Right renal pelvis (tissue), 4 donors: ENCODE measurements around the gene RAB40C. TPM values are rescaled to one million over a fixed set of nuclear protein-coding genes. Genes with fewer than 3 reads are reported as not detected.

ENCODE experiments used
- DNase-seq, 4 donors: peaks; one replicate each; pipeline ENCODE4 v3.0.0-alpha.2; 2013; ENCODE audit warnings: low read depth in 4 of 4, low spot score in 3 of 4, missing footprints in 1 of 4
- polyA plus RNA-seq, 4 donors: library from polyadenylated mRNA; unstranded; fragments of 120-200 nt; gene quantifications; one replicate each; pipeline ENCODE4 v1.2.1, GENCODE V29; 2013; ENCODE audit not compliant: insufficient read length in 4 of 4

The RAB40C gene
- polyA plus RNA-seq, 4 donors, result 17.1 to 28.6 (median 19.9) TPM

DNA sequence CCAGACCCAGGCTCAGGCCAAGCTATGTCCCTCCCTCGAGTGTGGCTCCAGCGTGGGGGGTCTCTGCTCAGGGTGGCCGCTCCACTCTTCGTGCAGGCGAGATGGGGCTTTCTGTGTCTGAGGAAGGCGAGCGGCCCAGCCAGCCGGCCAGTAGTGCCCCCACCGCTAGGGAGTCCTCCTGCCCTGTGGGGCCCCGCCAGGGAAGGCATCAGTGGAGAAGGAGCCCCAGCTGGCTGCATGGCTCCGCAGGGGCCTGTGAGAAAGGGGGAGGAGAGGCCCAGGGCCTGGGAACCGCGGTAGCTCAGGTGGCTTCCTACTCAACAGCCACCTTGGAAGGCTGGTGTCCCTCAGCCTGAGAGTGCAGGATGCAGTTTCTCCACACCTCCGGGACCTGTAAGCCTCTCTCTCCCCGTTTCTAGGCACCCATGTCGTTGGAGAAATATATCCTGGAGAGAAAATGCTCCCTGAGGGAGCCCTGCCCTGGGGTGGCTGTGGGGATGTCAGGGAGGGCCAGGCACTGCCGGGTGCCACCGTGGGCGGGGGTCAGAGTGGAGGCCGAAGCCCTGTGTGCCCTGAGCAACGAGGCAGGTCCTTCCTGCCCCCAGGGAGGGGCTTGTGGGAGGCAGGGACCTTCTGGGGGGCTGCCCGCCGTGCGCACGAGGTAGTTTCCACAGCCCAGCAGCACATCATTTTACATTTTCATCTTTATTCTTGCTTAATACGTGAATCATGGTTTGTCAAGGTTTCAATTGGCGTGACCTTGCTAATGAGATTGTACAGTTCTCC is 16.8 kb upstream of the RAB40C start:
- no peak for DNase-seq

DNA sequence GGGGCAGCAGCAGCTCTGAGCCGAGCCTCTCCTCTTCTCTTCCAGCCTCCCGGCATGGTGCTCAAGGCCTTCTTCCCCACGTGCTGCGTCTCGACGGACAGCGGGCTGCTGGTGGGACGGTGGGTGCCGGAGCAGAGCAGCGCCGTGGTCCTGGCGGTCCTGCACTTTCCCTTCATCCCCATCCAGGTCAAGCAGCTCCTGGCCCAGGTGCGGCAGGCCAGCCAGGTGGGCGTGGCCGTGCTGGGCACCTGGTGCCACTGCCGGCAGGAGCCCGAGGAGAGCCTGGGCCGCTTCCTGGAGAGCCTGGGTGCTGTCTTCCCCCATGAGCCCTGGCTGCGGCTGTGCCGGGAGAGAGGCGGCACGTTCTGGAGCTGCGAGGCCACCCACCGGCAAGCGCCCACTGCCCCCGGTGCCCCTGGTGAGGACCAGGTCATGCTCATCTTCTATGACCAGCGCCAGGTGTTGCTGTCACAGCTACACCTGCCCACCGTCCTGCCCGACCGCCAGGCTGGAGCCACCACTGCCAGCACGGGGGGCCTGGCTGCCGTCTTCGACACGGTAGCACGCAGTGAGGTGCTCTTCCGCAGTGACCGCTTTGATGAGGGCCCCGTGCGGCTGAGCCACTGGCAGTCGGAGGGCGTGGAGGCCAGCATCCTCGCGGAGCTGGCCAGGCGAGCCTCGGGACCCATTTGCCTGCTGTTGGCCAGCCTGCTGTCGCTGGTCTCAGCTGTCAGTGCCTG is 15.7 kb upstream of the RAB40C start:
- no peak for DNase-seq

GRCh38 chr16:575354-576196 is 14.3 kb upstream of the RAB40C start:
- DNase-seq, result no peak

DNA sequence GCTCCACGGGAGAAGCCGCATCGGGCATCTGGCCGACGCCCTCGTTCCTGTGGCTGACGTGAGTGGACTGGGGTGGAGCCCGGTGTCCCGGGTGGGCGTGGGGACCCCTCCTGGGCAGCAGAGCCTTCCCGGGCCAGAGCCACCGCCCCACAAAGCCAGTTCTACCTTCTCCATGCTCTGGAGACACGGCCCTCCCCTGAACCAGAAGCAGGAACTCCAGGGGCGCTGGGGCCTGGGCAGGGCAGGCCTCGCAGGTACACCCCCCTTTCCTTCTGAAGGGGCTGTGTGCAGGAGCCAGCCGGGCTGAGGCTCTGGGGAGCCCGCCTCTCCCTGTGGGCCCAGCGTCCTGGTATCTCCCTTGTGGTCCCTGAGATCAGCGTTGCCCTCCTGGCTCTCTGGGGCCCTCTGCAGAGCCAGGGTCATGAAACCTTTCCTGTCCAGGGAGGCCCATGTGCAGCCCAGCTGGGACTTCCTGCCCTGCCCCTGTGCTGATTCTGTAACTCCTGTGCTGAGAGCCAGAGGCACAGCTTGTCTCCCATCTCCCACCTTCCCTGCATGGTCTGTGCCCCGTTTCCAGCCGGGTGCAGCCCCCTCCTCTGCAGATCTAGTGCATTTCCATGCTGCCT is 13.6 kb upstream of the RAB40C start:
- DNase-seq, result no peak

GRCh38 chr16:576823-577201 is 13.1 kb upstream of the RAB40C start:
- no peak for DNase-seq

GRCh38 chr16:577796-578195 is 12.1 kb upstream of the RAB40C start:
- no peak for DNase-seq

- no peak for DNase-seq
Observed at GRCh38 chr16:578232-578869, 11.5 kb upstream of the RAB40C start.

DNA sequence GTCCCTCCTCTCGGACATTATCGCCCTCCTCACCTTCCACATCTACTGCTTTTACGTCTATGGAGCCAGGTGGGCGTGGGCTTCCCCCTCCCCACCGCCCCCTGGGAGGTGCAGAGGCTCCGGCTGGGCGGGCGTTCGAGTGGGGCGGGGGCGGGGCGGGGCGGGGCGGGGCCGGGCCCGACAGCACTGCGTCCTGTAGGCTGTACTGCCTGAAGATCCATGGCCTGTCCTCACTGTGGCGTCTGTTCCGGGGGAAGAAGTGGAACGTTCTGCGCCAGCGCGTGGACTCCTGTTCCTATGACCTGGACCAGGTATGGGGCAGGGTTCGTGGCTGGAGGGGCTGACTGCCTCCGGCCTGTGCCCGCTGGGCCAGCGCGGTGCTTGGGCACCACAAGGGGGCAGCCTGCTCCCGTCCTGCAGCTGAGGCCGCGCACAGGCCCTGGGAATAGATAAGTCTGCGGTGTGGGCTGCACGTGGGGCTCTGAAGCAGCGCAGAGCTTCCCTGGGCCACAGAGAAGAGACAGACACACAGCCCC is 10.9 kb upstream of the RAB40C start:
- DNase-seq, result no peak

GRCh38 chr16:580141-580945 is 9.5 kb upstream of the RAB40C start:
- no peak for DNase-seq

- no peak for DNase-seq
Observed at GRCh38 chr16:580946-581498, 8.8 kb upstream of the RAB40C start.

DNA sequence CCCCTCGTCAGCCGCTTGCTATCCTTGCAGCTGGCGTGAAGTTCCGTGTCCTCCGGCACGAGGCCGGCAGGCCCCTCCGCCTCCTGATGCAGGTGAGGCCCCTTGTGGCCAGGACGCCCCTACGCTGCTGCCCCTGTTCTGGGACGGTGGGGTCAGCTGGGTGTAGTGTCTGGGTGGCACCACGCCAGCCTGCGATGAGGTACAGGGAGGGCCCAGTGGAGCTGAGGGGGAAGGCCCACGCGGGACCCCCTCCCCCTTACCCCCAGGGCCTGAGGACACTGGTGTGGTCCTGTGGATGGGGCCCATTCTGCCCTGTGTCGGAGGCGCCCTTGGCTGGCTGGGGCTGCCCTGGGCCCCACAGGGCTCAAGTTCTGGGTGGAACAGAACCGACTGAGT is 7.7 kb upstream of the RAB40C start:
- DNase-seq, result no peak

GRCh38 chr16:582614-583331 is 7.1 kb upstream of the RAB40C start:
- no peak for DNase-seq

GRCh38 chr16:583470-583814 is 6.4 kb upstream of the RAB40C start:
- no peak for DNase-seq

GRCh38 chr16:583815-584591 is 5.9 kb upstream of the RAB40C start:
- DNase-seq, result no peak

DNA sequence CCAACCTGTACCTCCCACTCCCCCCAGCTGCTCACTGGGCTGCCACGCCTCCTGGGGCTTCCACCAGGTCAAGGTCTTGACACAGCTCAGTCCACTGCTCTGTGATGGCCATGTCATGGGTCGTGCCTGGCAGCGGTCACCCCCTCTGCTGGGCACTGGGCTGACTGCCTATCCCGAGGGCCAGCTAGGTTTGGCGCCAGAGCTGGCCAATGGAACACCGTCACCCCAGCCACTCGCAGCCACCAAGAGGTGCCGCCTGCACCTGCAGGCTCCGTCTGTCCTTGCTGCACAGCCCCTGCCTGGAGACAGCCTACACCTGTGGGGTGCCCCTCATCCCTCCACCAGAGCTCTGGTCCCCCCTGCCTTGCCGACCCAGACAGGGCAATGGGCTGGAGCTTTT is 4.5 kb upstream of the RAB40C start:
- no peak for DNase-seq

- no peak for DNase-seq
Observed at GRCh38 chr16:586047-586644, 3.7 kb upstream of the RAB40C start.
